H9 (cell line): Measurements from ENCODE around the gene AHCY. TPM values are rescaled to one million over a fixed set of nuclear protein-coding genes. Genes with fewer than 3 reads are reported as not detected.

Experiments used
- DNase-seq: peaks from one replicate; pipeline ENCODE4 v3.0.0-alpha.2; 2017
- H2AFZ ChIP-seq: one replicate; pipeline ENCODE4 v1.6.1; 2013; ENCODE audit warnings: mild to moderate bottlenecking, low read length, control low read depth, moderate library complexity
- H2AK5ac ChIP-seq: 2 replicates; pipeline ENCODE4 v1.6.1; 2013; ENCODE audit warnings: low read length, control low read depth, mixed read lengths; ENCODE audit not compliant: insufficient read length
- H2BK120ac ChIP-seq: one replicate; pipeline ENCODE4 v1.6.1; 2013; ENCODE audit warnings: low read depth, mild to moderate bottlenecking, low read length, control low read depth, inconsistent platforms; ENCODE audit not compliant: poor library complexity, severe bottlenecking
- H2BK12ac ChIP-seq: 2 replicates; pipeline ENCODE4 v1.6.1; 2013; ENCODE audit warnings: low read length, control low read depth, mixed read lengths, low read depth; ENCODE audit not compliant: insufficient read length
- H2BK15ac ChIP-seq: 2 replicates; pipeline ENCODE4 v1.6.1; 2013; ENCODE audit warnings: low read depth, low read length, control low read depth
- H2BK20ac ChIP-seq: one replicate; pipeline ENCODE4 v1.6.1; 2013; ENCODE audit warnings: low read depth, mild to moderate bottlenecking, low read length, control low read depth, inconsistent platforms; ENCODE audit not compliant: poor library complexity, severe bottlenecking
- H2BK5ac ChIP-seq: 2 replicates; pipeline ENCODE4 v1.6.1; 2013; ENCODE audit warnings: low read length, control low read depth, mixed read lengths; ENCODE audit not compliant: insufficient read length
- H3K14ac ChIP-seq: 2 replicates; pipeline ENCODE4 v1.6.1; 2013; ENCODE audit warnings: low read length, control low read depth; ENCODE audit not compliant: insufficient read depth
- H3K18ac ChIP-seq: 2 replicates; pipeline ENCODE4 v1.6.1; 2013; ENCODE audit warnings: low read depth, mild to moderate bottlenecking, mixed read lengths, low read length, control low read depth; ENCODE audit not compliant: insufficient read length
- H3K23ac ChIP-seq: 2 replicates; pipeline ENCODE4 v1.6.1; 2013; ENCODE audit warnings: low read length, control low read depth, mixed read lengths, low read depth; ENCODE audit not compliant: insufficient read length
- H3K23me2 ChIP-seq: 2 replicates; pipeline ENCODE4 v1.6.1; 2013; ENCODE audit warnings: low read depth, mild to moderate bottlenecking, mixed read lengths, low read length, control low read depth; ENCODE audit not compliant: insufficient read length, poor library complexity, severe bottlenecking
- H3K27ac ChIP-seq: 2 replicates; pipeline ENCODE4 v1.5.1; 2013; ENCODE audit warnings: low read length, control low read depth, mixed read lengths, low read depth; ENCODE audit not compliant: insufficient read length
- H3K27me3 ChIP-seq: 2 replicates; pipeline ENCODE4 v1.6.1; 2013; ENCODE audit warnings: low read length, control low read depth, inconsistent platforms; ENCODE audit not compliant: insufficient read depth
- H3K4ac ChIP-seq: 2 replicates; pipeline ENCODE4 v1.6.1; 2013; ENCODE audit warnings: low read depth, mild to moderate bottlenecking, control low read depth, inconsistent platforms, low read length, moderate library complexity
- H3K4me1 ChIP-seq: 2 replicates; pipeline ENCODE4 v1.6.1; 2013; ENCODE audit warnings: low read length, control low read depth, inconsistent platforms; ENCODE audit not compliant: insufficient read depth
- H3K4me2 ChIP-seq: 2 replicates; pipeline ENCODE4 v1.6.1; 2013; ENCODE audit warnings: low read length, control low read depth, mixed read lengths; ENCODE audit not compliant: insufficient read length, insufficient read depth
- H3K56ac ChIP-seq: 2 replicates; pipeline ENCODE4 v1.6.1; 2013; ENCODE audit warnings: low read depth, mild to moderate bottlenecking, mixed read lengths, low read length, control low read depth; ENCODE audit not compliant: insufficient read length
- H3K79me1 ChIP-seq: 2 replicates; pipeline ENCODE4 v1.6.1; 2013; ENCODE audit warnings: low read depth, mild to moderate bottlenecking, moderate library complexity, low read length, control low read depth, inconsistent platforms; ENCODE audit not compliant: insufficient read depth, poor library complexity, severe bottlenecking
- H3K79me2 ChIP-seq: 2 replicates; pipeline ENCODE4 v1.6.1; 2013; ENCODE audit warnings: low read length, control low read depth, inconsistent platforms; ENCODE audit not compliant: insufficient read depth
- H3K9ac ChIP-seq: 2 replicates; pipeline ENCODE4 v1.6.1; 2013; ENCODE audit warnings: low read length, control low read depth, mixed read lengths; ENCODE audit not compliant: insufficient read length; ENCODE audit errors: extremely low read depth
- H3K9me3 ChIP-seq: one replicate; pipeline ENCODE4 v1.6.1; 2013; ENCODE audit warnings: low read depth, low read length, inconsistent platforms; ENCODE audit not compliant: control insufficient read depth
- H3T11ph ChIP-seq: one replicate; pipeline ENCODE4 v1.6.1; 2013; ENCODE audit warnings: mild to moderate bottlenecking, low read length, control low read depth, inconsistent platforms
- H4K20me1 ChIP-seq: one replicate; pipeline ENCODE4 v1.6.1; 2013; ENCODE audit not compliant: control insufficient read depth, insufficient read length, insufficient read depth
- H4K5ac ChIP-seq: 2 replicates; pipeline ENCODE4 v1.6.1; 2013; ENCODE audit warnings: low read depth, mild to moderate bottlenecking, mixed read lengths, low read length, control low read depth; ENCODE audit not compliant: insufficient read length
- H4K8ac ChIP-seq: replicated peaks from 2 replicates; pipeline ENCODE4 v1.6.1; 2013; ENCODE audit warnings: low read length, control low read depth, mixed read lengths, low read depth; ENCODE audit not compliant: insufficient read length
- H4K91ac ChIP-seq: 2 replicates; pipeline ENCODE4 v1.6.1; 2013; ENCODE audit warnings: low read depth, mild to moderate bottlenecking, moderate library complexity, mixed read lengths, low read length, control low read depth; ENCODE audit not compliant: insufficient read length
- H3K27ac Mint-ChIP-seq, 3 experiments: 2 replicates in 2 of 3; 3 replicates in 1 of 3; pipeline ENCODE4 v1.8.0; 2020 to 2021; ENCODE audit warnings: mixed read lengths in 3 of 3, mild to moderate bottlenecking in 1 of 3, moderate library complexity in 1 of 3
- H3K27me3 Mint-ChIP-seq: 2 replicates; pipeline ENCODE4 v1.8.0; 2021; ENCODE audit warnings: low read depth, mild to moderate bottlenecking, moderate library complexity, mixed read lengths
- H3K36me3 Mint-ChIP-seq, 3 experiments: 2 replicates in 2 of 3; 3 replicates in 1 of 3; pipeline ENCODE4 v1.8.0; 2020 to 2021; ENCODE audit warnings: low read depth in 3 of 3, mixed read lengths in 3 of 3; ENCODE audit not compliant: insufficient read depth in 1 of 3
- H3K4me1 Mint-ChIP-seq, 2 experiments: 2 replicates each; pipeline ENCODE4 v1.8.0; 2020; ENCODE audit warnings: mixed read lengths in 2 of 2
- H3K4me3 Mint-ChIP-seq, 2 experiments: 2 replicates in 1 of 2; 3 replicates in 1 of 2; pipeline ENCODE4 v1.8.0; 2020 to 2021; ENCODE audit warnings: mild to moderate bottlenecking in 2 of 2, mixed read lengths in 2 of 2, moderate library complexity in 1 of 2
- H3K9me3 Mint-ChIP-seq, 2 experiments: 2 replicates in 1 of 2; 3 replicates in 1 of 2; pipeline ENCODE4 v1.8.0; 2020; ENCODE audit warnings: mild to moderate bottlenecking in 2 of 2, mixed read lengths in 2 of 2, moderate library complexity in 1 of 2
- CTCF ChIP-seq: fragments of 200-600 bp; sonication (generic); conservative IDR thresholded peaks from 3 replicates; pipeline ENCODE4 v1.8.0; 2021; ENCODE audit warnings: antibody characterized with exemption, mild to moderate bottlenecking
- WGBS: extraction: QIAGEN DNeasy Blood & Tissue Kit; methylation state at CpG from one replicate; pipeline ENCODE4 v1.1.7; 2013; ENCODE audit warnings: missing lambda C conversion rate, low lambda C conversion rate, mixed read lengths; ENCODE audit not compliant: insufficient read length; ENCODE audit errors: extremely low coverage; 5-methylcytosine and 5-hydroxymethylcytosine counted together
- total RNA-seq: library from RNA; stranded (reverse); gene quantifications from 2 replicates; pipeline ENCODE4 v1.2.1, GENCODE V29; 2021

The AHCY gene
- total RNA-seq, 1 experiment from 2014 or later, result 461 TPM

- Mint-ChIP-seq H3K4me1 (peaks cover 10 to 14% of the 10 kb centered on the region in 2 experiments; a peak in 3 of 4 replicates), H3K36me3 (no peaks in the 10 kb centered on the region), H3K4me3 (no peak overlapping the region), H3K9me3 (no peaks in the 10 kb centered on the region), H3K27ac (no peak overlapping the region; a peak in 1 of 7 replicates), H3K27me3 (peaks cover 1% of the 10 kb centered on the region; the same call in 1 of the 2 replicates)
- H3K27ac ChIP-seq, result no peak overlapping the region
- no peak overlapping the region for H2AFZ ChIP-seq
- H4K20me1 ChIP-seq, result no peaks in the 10 kb centered on the region
- H3K79me1 ChIP-seq, result no peaks in the 10 kb centered on the region
- no peaks in the 10 kb centered on the region for H3K79me2 ChIP-seq
- no peak for TF ChIP-seq CTCF
- H2BK5ac ChIP-seq, result no peak overlapping the region
- no peak overlapping the region for H3K23ac ChIP-seq
- no peak overlapping the region for H3K56ac ChIP-seq
- no peak overlapping the region for H4K5ac ChIP-seq
- H3T11ph ChIP-seq, result no peak overlapping the region
- no peak overlapping the region for H3K4ac ChIP-seq
- no peaks in the 10 kb centered on the region for H3K9me3 ChIP-seq
- H3K18ac ChIP-seq, result no peak overlapping the region
- DNase-seq, result no peak
- H3K4me2 ChIP-seq, result no peak overlapping the region
- no peak overlapping the region for H4K8ac ChIP-seq
- no peak overlapping the region for H3K14ac ChIP-seq
- H2BK15ac ChIP-seq, result no peak overlapping the region
- H3K4me1 ChIP-seq, result no peaks in the 10 kb centered on the region
- no peak overlapping the region for H3K9ac ChIP-seq
- H2BK12ac ChIP-seq, result no peak overlapping the region
- H3K27me3 ChIP-seq, result no peaks in the 10 kb centered on the region
- no CpG with 5 or more reads among the region's 6 CpGs for WGBS
- no peaks in the 10 kb centered on the region for H3K23me2 ChIP-seq
- H2AK5ac ChIP-seq, result no peak overlapping the region
- H4K91ac ChIP-seq, result no peak overlapping the region
- H2BK20ac ChIP-seq, result no peak overlapping the region
- H2BK120ac ChIP-seq, result no peak overlapping the region
These were observed 53.9 kb downstream of the AHCY start for GRCh38 chr20:34249291-34249690.
